IMR-90 (cell line): ENCODE measurements around the gene ACOT4.

ENCODE experiments used
- BHLHE40 ChIP-seq: fragments of 150-350 bp; IDR thresholded peaks from 2 replicates; pipeline ENCODE4 v1.6.1; 2016; ENCODE audit warnings: mild to moderate bottlenecking, low read depth, low read length
- FOS ChIP-seq: fragments of 150-350 bp; IDR thresholded peaks from 2 replicates; pipeline ENCODE4 v1.6.1; 2016; ENCODE audit warnings: low read depth, low read length
- MAZ ChIP-seq: IDR thresholded peaks from 2 replicates; pipeline ENCODE4 v1.6.1; 2012; ENCODE audit warnings: low read depth, mild to moderate bottlenecking, low read length, improper control_type of control experiment, moderate library complexity, borderline replicate concordance
- MXI1 ChIP-seq: IDR thresholded peaks from 2 replicates; pipeline ENCODE4 v1.6.1; 2012; ENCODE audit warnings: low read depth, mild to moderate bottlenecking, low read length, moderate library complexity, borderline replicate concordance
- POLR2A ChIP-seq: IDR thresholded peaks from 2 replicates; pipeline ENCODE4 v1.6.1; 2012; ENCODE audit warnings: mild to moderate bottlenecking, low read depth, low read length
- RAD21 ChIP-seq: IDR thresholded peaks from 2 replicates; pipeline ENCODE4 v1.6.1; 2012; ENCODE audit warnings: low read length, improper control_type of control experiment
- RCOR1 ChIP-seq: IDR thresholded peaks from 2 replicates; pipeline ENCODE4 v1.6.1; 2012; ENCODE audit warnings: mild to moderate bottlenecking, low read length, improper control_type of control experiment; ENCODE audit not compliant: insufficient replicate concordance
- SMC3 ChIP-seq: fragments of 150-350 bp; IDR thresholded peaks from 2 replicates; pipeline ENCODE4 v1.6.1; 2016; ENCODE audit warnings: low read depth, mild to moderate bottlenecking, antibody characterized with exemption, low read length, moderate library complexity
- TF ChIP-seq, protein P1 (sequence below): conservative IDR thresholded peaks from 2 replicates; pipeline ENCODE4 v1.5.1; 2012; ENCODE audit warnings: mild to moderate bottlenecking, low read depth, low read length, improper control_type of control experiment
- TF ChIP-seq, protein P2 (sequence below): fragments of 150-350 bp; IDR thresholded peaks from 2 replicates; pipeline ENCODE4 v1.6.1; 2016; ENCODE audit warnings: low read depth, mild to moderate bottlenecking, low read length, moderate library complexity, borderline replicate concordance
- TF ChIP-seq, protein P3 (sequence below): fragments of 150-350 bp; IDR thresholded peaks from 2 replicates; pipeline ENCODE4 v1.6.1; 2017; ENCODE audit warnings: mild to moderate bottlenecking, antibody characterized with exemption, low read length, low read depth

DNA sequence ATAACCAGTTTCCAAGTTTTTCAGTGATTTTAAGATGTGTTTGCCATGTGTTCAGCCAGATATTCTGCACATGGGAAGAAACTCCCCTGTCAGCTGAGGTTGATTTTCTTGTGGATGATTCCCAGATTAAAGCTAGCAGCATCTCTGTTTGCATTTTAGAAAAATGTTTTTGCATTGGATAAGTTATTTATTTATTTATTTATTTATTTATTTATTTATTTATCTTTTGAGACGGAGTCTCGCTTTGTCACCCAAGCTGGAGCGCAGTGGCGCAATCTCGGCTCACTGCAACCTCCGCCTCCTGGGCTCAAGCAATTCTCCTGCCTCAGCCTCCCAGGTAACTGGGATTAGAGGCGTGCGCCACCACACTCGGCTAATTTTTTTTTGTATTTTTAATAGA is 2.8 kb downstream of the ACOT4 start:
- TF ChIP-seq, protein P1, sequence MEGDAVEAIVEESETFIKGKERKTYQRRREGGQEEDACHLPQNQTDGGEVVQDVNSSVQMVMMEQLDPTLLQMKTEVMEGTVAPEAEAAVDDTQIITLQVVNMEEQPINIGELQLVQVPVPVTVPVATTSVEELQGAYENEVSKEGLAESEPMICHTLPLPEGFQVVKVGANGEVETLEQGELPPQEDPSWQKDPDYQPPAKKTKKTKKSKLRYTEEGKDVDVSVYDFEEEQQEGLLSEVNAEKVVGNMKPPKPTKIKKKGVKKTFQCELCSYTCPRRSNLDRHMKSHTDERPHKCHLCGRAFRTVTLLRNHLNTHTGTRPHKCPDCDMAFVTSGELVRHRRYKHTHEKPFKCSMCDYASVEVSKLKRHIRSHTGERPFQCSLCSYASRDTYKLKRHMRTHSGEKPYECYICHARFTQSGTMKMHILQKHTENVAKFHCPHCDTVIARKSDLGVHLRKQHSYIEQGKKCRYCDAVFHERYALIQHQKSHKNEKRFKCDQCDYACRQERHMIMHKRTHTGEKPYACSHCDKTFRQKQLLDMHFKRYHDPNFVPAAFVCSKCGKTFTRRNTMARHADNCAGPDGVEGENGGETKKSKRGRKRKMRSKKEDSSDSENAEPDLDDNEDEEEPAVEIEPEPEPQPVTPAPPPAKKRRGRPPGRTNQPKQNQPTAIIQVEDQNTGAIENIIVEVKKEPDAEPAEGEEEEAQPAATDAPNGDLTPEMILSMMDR: no peak
- TF ChIP-seq POLR2A: no peak
- no peak for TF ChIP-seq RAD21
- no peak for TF ChIP-seq BHLHE40
- no peak for TF ChIP-seq MXI1
- no peak for TF ChIP-seq SMC3
- no peak for TF ChIP-seq FOS
- TF ChIP-seq, protein P2, sequence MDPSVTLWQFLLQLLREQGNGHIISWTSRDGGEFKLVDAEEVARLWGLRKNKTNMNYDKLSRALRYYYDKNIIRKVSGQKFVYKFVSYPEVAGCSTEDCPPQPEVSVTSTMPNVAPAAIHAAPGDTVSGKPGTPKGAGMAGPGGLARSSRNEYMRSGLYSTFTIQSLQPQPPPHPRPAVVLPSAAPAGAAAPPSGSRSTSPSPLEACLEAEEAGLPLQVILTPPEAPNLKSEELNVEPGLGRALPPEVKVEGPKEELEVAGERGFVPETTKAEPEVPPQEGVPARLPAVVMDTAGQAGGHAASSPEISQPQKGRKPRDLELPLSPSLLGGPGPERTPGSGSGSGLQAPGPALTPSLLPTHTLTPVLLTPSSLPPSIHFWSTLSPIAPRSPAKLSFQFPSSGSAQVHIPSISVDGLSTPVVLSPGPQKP: no peak
- TF ChIP-seq RCOR1: no peak
- TF ChIP-seq, protein P3, sequence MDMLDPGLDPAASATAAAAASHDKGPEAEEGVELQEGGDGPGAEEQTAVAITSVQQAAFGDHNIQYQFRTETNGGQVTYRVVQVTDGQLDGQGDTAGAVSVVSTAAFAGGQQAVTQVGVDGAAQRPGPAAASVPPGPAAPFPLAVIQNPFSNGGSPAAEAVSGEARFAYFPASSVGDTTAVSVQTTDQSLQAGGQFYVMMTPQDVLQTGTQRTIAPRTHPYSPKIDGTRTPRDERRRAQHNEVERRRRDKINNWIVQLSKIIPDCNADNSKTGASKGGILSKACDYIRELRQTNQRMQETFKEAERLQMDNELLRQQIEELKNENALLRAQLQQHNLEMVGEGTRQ: no peak
- no peak for TF ChIP-seq MAZ
